ENCODE results near the gene NUCB1.
"Not testable (repeated sequence)": the region's sequence is repeated elsewhere in the genome, so short reads cannot be mapped to it uniquely, and the experiment has no call there.

Gene NUCB1

GRCh38 chr19:48906324-48906723 lies 6.2 kb downstream of the NUCB1 start:
- DNase-seq: no peak

DNA sequence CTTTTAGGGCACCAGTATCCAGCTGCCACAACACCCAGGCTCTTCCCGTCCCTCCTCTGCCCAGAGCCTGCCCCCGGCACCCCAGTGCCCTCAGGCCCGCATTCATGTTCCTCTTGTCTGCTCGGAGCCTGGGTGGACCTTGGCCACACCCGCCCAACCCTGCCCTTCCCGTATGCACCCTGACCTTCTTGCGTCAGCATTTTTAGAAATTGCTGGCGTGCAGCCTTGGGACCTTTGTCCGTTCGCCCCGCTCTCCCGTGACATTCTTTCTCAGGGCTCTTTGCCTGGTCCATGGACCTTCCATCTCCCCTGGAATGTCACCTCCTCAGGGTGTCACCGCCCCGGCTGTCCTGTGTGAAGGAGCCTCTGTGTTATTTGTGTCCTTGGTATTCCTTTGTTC lies 7.6 kb downstream of the NUCB1 start:
- no peak for DNase-seq

GRCh38 chr19:48909424-48910077 lies 9.4 kb downstream of the NUCB1 start:
- DNase-seq: not testable (repeated sequence)

- DNase-seq: no peak
Measured at GRCh38 chr19:48910803-48911202, 10.7 kb downstream of the NUCB1 start.

DNA sequence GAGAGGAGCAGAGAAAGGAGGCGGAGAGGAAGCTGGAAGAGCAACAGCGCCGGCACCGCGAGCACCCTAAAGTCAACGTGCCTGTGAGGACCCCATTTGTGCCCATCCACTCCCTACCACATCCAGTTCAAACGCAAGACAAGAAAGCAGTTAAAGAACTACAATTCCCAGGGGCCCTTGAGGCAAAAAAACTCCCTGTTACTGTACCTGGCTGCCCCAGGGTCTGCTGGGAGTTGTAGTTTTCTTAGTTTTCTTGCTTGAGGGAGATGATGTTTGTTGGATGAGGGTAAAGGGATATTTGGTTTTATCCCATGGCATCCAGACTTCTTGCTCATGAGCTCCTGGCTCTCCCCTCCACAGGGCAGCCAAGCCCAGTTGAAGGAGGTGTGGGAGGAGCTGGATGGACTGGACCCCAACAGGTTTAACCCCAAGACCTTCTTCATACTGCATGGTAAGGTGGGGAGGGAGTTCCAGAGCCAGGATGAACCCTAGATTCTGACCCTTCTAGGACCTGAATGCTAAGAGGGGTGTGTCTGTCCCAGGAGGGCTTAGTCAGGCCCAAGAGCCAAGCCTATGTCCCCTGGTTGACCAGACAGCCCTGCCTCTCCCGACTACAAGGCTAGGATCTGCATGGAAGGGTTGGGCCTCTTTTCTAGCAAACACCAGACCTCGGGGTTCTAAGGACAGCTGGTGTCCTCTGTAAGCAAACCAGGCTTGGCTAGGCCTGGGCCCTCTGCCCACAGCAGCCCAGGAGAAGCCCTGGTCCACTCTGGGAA lies 13.2 kb downstream of the NUCB1 start:
- DNase-seq: no peak

DNA sequence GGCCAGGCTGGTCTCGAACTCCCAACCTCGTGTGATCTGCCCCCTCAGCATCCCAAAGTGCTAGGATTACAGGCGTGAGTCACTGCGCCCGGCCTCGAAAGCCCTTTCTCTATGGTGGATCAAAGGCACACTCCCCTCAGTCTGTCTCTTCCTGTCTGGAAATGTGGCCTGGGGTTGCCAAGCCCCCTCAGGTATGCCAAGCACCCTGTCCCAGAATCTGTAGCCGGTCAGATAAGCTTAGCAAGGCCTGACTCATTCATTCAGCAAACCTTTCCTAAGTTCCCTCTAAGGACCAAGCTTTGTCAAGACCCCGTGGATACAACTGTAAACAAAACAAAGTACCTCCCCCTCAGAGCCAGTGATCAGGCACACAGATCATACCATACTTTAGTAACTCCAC lies 14.1 kb downstream of the NUCB1 start:
- no peak for DNase-seq

DNA sequence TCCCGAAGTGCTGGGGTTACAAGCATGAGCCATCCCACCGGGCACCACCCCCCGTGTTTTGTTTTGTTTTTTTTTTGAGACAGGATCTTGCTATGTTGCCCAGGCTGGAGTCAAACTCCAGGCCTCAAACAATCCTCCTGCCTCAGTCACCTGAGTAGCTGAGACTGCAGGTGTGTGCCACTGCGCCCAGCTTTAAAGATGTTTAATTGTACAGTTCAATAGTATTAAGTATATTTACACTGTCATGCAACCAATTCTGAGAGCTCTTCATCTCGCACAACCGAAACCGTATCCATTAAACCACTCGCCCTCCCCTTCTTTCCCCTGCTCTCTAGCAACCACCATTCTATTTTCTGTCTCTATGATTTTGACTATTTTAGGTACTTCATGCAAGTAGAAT lies 15.6 kb downstream of the NUCB1 start:
- peak; percentile 71 for DNase-seq

GRCh38 chr19:48918071-48918470 lies 18.0 kb downstream of the NUCB1 start:
- no peak for DNase-seq

DNA sequence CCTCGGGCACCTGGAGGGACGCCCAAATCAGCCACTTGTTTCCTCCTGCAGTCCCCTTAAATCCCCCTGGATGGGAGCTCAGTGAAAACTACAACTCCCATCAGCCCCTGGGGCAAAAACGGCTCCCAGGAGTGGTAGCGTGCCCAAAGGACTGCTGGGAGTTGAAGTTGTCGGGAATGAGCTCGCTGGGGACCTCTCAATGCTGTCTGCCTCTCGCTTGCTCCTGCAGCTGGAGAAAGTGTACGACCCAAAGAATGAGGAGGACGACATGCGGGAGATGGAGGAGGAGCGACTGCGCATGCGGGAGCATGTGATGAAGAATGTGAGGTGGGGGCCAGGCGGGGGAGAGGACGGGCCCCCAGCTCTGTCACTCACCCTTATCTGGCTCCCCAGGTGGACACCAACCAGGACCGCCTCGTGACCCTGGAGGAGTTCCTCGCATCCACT lies 18.7 kb downstream of the NUCB1 start:
- DNase-seq: no peak

DNA sequence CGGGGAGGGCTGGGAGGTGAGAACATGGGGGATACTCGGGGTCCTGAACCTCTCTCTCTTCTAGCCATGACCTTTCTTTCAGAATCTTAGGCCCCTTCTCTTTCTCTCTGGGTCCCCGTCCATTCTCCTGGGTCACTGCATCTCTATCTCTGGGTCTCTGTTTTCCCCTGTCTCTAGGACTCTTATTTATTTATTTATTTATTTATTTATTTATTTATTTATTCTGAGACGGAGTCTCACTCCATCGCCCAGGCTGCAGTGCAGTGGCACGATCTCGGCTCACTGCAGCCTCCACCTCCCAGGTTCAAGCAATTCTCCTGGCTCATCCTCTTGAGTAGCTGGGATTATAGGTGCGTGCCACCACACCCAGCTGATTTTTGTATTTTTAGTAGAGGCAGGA lies 19.2 kb downstream of the NUCB1 start:
- DNase-seq: not testable (repeated sequence)

DNA sequence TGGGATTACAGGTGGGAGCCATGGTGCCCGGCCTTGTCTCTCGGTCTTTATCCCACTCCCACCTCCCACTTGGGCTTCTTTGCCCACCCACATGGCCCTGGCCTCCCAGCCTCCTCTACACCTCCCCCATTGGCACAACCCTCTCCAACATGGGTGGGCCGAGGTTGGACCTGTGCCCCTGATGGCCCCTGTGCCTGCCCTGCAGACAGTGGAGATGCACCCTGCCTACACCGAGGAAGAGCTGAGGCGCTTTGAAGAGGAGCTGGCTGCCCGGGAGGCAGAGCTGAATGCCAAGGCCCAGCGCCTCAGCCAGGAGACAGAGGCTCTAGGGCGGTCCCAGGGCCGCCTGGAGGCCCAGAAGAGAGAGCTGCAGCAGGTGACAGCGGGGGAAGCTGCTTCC lies 20.8 kb downstream of the NUCB1 start:
- DNase-seq: no peak

DNA sequence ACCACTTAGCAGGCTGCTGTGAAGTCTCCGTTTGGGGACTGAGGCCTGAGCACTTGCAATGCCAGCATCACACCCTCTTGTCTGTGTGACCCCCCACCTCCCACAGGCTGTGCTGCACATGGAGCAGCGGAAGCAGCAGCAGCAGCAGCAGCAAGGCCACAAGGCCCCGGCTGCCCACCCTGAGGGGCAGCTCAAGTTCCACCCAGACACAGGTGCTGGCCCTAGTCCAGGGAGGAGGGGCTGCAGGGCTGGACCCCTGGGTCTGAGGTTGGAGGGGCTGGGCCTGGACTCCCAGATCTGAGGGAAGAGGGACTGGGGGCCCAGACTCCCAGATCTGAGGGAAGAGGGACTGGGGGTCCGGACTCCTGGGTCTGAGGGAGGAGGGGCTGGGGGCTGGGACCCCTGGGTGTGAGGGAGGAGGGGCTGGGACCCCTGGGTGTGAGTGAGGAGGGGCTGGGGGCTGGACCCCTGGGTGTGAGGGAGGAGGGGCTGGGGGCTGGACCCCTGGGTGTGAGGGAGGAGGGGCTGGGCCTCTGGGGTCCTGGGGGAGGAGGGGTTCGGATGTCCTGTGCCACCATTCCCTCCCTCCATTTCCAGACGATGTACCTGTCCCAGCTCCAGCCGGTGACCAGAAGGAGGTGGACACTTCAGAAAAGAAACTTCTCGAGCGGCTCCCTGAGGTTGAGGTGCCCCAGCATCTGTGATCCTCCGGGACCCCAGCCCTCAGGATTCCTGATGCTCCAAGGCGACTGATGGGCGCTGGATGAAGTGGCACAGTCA lies 21.8 kb downstream of the NUCB1 start:
- no peak for DNase-seq

DNA sequence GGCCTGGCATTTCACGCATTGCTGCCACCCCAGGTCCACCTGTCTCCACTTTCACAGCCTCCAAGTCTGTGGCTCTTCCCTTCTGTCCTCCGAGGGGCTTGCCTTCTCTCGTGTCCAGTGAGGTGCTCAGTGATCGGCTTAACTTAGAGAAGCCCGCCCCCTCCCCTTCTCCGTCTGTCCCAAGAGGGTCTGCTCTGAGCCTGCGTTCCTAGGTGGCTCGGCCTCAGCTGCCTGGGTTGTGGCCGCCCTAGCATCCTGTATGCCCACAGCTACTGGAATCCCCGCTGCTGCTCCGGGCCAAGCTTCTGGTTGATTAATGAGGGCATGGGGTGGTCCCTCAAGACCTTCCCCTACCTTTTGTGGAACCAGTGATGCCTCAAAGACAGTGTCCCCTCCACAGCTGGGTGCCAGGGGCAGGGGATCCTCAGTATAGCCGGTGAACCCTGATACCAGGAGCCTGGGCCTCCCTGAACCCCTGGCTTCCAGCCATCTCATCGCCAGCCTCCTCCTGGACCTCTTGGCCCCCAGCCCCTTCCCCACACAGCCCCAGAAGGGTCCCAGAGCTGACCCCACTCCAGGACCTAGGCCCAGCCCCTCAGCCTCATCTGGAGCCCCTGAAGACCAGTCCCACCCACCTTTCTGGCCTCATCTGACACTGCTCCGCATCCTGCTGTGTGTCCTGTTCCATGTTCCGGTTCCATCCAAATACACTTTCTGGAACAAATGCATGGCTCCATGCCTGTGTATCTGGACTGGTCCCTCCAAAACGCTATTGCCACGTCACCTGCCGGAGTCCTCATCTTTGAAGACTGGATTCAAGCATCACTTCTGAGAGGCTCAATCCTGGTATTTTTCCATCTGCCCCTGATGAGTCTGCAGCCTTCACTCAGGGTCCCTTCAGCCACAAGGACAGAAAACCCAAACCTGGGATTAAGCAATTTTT lies 22.7 kb downstream of the NUCB1 start:
- no peak for DNase-seq

DNA sequence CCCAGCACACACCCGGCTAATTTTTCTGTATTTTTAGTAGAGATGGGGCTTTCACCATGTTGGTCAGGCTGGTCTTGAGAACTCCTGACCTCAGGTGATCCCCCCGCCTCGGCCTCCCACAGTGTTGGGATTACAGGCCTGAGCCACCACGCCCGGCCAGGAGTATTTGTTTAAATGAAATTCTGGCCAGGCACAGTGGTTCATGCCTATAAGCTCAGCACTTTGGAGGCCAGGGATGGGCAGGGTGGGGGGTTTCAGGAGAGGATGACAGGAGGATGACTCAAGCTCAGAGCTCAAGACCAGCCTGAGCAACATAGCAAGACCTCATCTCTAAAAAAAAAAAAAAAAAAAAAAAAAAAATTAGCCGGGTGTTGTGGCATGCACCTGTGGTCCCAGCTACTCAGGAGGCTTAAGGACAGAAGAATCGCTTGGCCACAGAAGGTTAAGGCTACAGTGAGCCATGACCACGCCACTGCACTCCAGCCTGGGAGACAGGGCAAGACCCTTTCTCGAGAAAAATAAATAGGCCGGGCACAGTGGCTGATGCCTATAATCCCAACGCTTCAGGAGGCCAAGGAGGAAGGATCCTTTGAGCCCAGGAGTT lies 25.2 kb downstream of the NUCB1 start:
- DNase-seq: no peak

GRCh38 chr19:48925890-48926289 lies 25.8 kb downstream of the NUCB1 start:
- DNase-seq: not testable (repeated sequence)

DNA sequence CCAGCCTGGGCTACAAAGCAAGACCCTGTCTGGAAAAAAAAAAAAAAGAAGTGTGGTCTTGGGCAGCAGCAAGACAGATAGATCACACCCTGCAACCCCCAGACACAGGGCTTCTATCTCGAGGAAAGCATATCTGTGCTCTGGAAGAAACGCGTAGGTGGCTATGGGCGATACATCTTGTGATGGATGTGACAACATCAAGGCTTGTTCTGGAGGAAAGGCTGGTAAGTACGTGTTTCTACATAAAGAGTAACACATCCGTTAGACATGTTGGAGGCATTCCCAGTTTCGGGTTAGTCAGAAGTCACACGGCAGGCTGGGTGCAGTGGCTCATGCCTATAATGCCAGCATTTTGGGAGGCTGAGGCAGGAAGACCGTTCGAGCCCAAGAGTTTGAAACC lies 26.8 kb downstream of the NUCB1 start:
- DNase-seq: peak; percentile 26

- not testable (repeated sequence) for DNase-seq
Measured at GRCh38 chr19:48927692-48928091, 27.6 kb downstream of the NUCB1 start.

GRCh38 chr19:48928164-48929025 lies 28.3 kb downstream of the NUCB1 start:
- DNase-seq: no peak

DNA sequence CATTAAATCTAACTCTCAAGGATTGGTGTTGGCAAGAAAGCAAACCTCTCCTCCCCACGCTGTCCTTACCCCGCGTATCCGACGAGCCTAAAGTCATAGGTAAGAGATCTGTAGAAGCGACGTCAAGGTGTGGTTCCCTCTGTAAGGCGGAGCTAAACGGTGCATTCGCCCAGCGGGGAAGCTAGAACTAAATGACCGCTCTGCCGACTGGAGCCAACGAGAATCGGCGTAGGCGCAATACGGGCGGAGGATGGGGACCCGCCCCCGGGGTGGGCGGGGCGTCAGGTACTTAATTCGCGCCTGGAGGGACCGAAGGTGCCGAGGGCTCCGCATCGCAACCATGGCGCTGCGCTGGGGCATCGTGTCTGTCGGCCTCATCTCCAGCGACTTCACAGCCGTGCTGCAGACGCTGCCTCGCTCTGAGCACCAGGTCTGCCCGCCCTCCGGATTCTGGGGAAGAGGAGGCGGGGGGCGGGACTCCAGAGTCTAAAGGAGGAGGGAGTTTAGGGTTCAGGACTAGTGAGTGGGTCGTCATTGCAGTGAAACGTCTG lies 33.3 kb downstream of the NUCB1 start, which contains the start of gene DHDH:
DHDH (plus strand) TSS at position 318 of the 551 bp plus-strand sequence; CDS start at position 341, 23 bp downstream.
- DNase-seq: peak; percentile 62

DNA sequence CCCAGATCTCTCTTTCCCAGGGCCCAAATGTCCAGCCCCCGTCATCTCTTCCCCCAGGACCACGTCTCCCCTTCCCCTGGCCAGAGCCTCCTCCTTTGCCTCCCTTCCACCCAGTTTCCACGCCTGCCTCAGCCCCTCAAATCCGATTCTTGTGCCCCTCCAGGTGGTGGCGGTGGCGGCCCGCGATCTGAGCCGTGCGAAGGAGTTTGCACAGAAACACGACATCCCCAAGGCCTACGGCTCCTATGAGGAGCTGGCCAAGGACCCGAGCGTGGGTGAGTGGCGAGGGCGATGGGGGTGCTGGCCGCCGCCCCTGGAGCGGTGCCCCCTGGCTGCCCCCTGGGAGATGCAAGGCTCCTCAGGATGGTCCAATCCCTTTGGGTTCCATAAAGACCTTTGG lies 34.7 kb downstream of the NUCB1 start:
- no peak for DNase-seq

GRCh38 chr19:48935864-48936263 lies 35.8 kb downstream of the NUCB1 start:
- no peak for DNase-seq

Data from NCI-H2029 treated with DMSO at 0.1 percent for 48 hours (cell line).